HepG2 (cell line): Measurements from ENCODE around the gene DNM3. TPM values are rescaled to one million over a fixed set of nuclear protein-coding genes. Genes with fewer than 3 reads are reported as not detected.

Source experiments
- ATAC-seq: fragments of 200-7000 bp; cut with Tn5 transposase; 3 replicates; pipeline ENCODE4 v1.9.1; 2020; ENCODE audit warnings: mild to moderate bottlenecking, moderate library complexity
- BruUV-seq: library from RNA; stranded (reverse); fragments of 400-500 nt; replicated peaks from 2 replicates; lab custom pipeline; 2021; lab: Mats Ljungman, UMichigan
- CTCF ChIA-PET: fragments of 300-600 bp; formaldehyde crosslinking; extraction: SDS; loops from one replicate; lab custom pipeline; 2021; ENCODE audit warnings: low total read pairs, inconsistent platforms, low intra/inter-chr PET ratio; lab: Yijun Ruan, JAX
- POLR2A ChIA-PET: fragments of 350-600 bp; sonication (Branson Sonifier 250); formaldehyde crosslinking; loops from one replicate; lab custom pipeline; 2020; ENCODE audit warnings: antibody characterized with exemption, inconsistent platforms; lab: Yijun Ruan, JAX
- DNase-seq: peaks from one replicate; pipeline ENCODE4 v3.0.0-alpha.2; 2015; ENCODE audit warnings: low spot score
- FAIRE-seq: peaks from 3 replicates; lab custom pipeline; 2011; peaks lifted over from hg19 to GRCh38; lab: Jason Lieb, UNC
- H2AFZ ChIP-seq: one replicate; pipeline ENCODE4 v1.6.1; 2011; ENCODE audit warnings: low read length, inconsistent platforms
- H3K27ac ChIP-seq: fragments of 300-600 bp; 3 replicates; pipeline ENCODE4 v1.8.0; 2011; ENCODE audit warnings: mixed run types, mild to moderate bottlenecking, mixed read lengths, low read length, inconsistent platforms; ENCODE audit not compliant: insufficient read depth; ENCODE audit errors: extremely low read length
- H3K27me3 ChIP-seq, 2 experiments: fragments of 200-600 bp in 1 of 2; 2 replicates in 1 of 2; 3 replicates in 1 of 2; pipeline versions ENCODE4 v1.6.0 to v1.8.0; 2011; ENCODE audit warnings: low read length in 2 of 2, mild to moderate bottlenecking in 2 of 2, moderate library complexity in 2 of 2, inconsistent platforms in 1 of 2; ENCODE audit not compliant: insufficient read depth in 2 of 2, control insufficient read depth in 1 of 2
- H3K36me3 ChIP-seq, 2 experiments: fragments of 200-600 bp in 1 of 2; replicated peaks in 1 of 2; 2 replicates in 1 of 2; 3 replicates in 1 of 2; pipeline versions ENCODE4 v1.5.1 to v1.8.0; 2011; ENCODE audit warnings: low read length in 2 of 2, inconsistent platforms in 1 of 2; ENCODE audit not compliant: insufficient read depth in 2 of 2, control insufficient read depth in 1 of 2
- H3K4me1 ChIP-seq: 2 replicates; pipeline ENCODE4 v1.5.1; 2012; ENCODE audit warnings: low read length, inconsistent platforms; ENCODE audit not compliant: insufficient read depth
- H3K4me2 ChIP-seq: 2 replicates; pipeline ENCODE4 v1.6.0; 2011; ENCODE audit warnings: low read depth, low read length, inconsistent platforms
- H3K4me3 ChIP-seq, 3 experiments: fragments of 200-600 bp in 1 of 3; sonication (generic), shearing (Covaris generic) in 1 of 3; replicated peaks in 1 of 3; 2 replicates each; pipeline ENCODE4 v1.5.1; 2011 to 2016; ENCODE audit warnings: low read length in 3 of 3, inconsistent platforms in 2 of 3, low read depth in 2 of 3, mild to moderate bottlenecking in 2 of 3, control low read depth in 1 of 3, mixed read lengths in 1 of 3; ENCODE audit not compliant: insufficient read depth in 1 of 3
- H3K79me2 ChIP-seq: one replicate; pipeline ENCODE4 v1.6.1; 2011; ENCODE audit warnings: low read length, inconsistent platforms; ENCODE audit not compliant: insufficient read depth
- H3K9ac ChIP-seq: 2 replicates; pipeline ENCODE4 v1.6.0; 2011; ENCODE audit warnings: mild to moderate bottlenecking, low read depth, low read length, inconsistent platforms; ENCODE audit not compliant: insufficient read depth
- H3K9me3 ChIP-seq: 2 replicates; pipeline ENCODE4 v1.5.1; 2012; ENCODE audit warnings: mild to moderate bottlenecking, low read length
- H4K20me1 ChIP-seq: 2 replicates; pipeline ENCODE4 v1.6.0; 2011; ENCODE audit warnings: inconsistent platforms, mild to moderate bottlenecking, low read length, moderate library complexity; ENCODE audit not compliant: insufficient read depth
- FUBP1 ChIP-seq: sonication (generic); formaldehyde crosslinking; IDR thresholded peaks from 2 replicates; pipeline ENCODE4 v1.5.1; 2020; ENCODE audit warnings: missing genetic modification reagents, mild to moderate bottlenecking, borderline replicate concordance
- HIVEP1 ChIP-seq: sonication (generic); formaldehyde crosslinking; IDR thresholded peaks from 2 replicates; pipeline ENCODE4 v1.4.0; 2020; ENCODE audit warnings: mild to moderate bottlenecking, missing genetic modification reagents
- KAT8 ChIP-seq: IDR thresholded peaks from 2 replicates; pipeline ENCODE4 v1.6.1; 2016; ENCODE audit warnings: missing genetic modification reagents, missing compliant biosample characterization
- MATR3 ChIP-seq: sonication (generic); formaldehyde crosslinking; IDR thresholded peaks from 2 replicates; pipeline ENCODE4 v1.4.0; 2020; ENCODE audit warnings: missing genetic modification reagents
- NFE2L1 ChIP-seq: sonication (generic); formaldehyde crosslinking; IDR thresholded peaks from 2 replicates; pipeline ENCODE4 v1.4.0; 2020; ENCODE audit warnings: missing genetic modification reagents, mild to moderate bottlenecking, borderline replicate concordance
- PLRG1 ChIP-seq: fragments of 450-650 bp; conservative IDR thresholded peaks from 2 replicates; pipeline ENCODE4 v1.6.1; 2016
- SMC3 ChIP-seq: IDR thresholded peaks from 2 replicates; pipeline ENCODE4 v1.6.1; 2011; ENCODE audit warnings: low read length, improper control_type of control experiment
- TBX2 ChIP-seq: sonication (generic); formaldehyde crosslinking; IDR thresholded peaks from 2 replicates; pipeline ENCODE4 v1.5.0; 2020; ENCODE audit warnings: missing genetic modification reagents, mild to moderate bottlenecking, borderline replicate concordance
- ZBTB8A ChIP-seq: sonication (generic); formaldehyde crosslinking; IDR thresholded peaks from 2 replicates; pipeline ENCODE4 v1.4.0; 2020; ENCODE audit warnings: mild to moderate bottlenecking, low read depth, missing genetic modification reagents, borderline replicate concordance
- ZNF12 ChIP-seq: sonication (generic); formaldehyde crosslinking; IDR thresholded peaks from 2 replicates; pipeline ENCODE4 v1.5.0; 2020; ENCODE audit warnings: missing genetic modification reagents
- ZNF446 ChIP-seq: sonication (generic); formaldehyde crosslinking; IDR thresholded peaks from 2 replicates; pipeline ENCODE4 v1.5.0; 2020; ENCODE audit warnings: mild to moderate bottlenecking, missing genetic modification reagents
- ZNF660 ChIP-seq: sonication (generic); formaldehyde crosslinking; IDR thresholded peaks from 2 replicates; pipeline ENCODE4 v1.5.1; 2020; ENCODE audit warnings: mild to moderate bottlenecking, low read depth, missing genetic modification reagents, borderline replicate concordance
- ZXDC ChIP-seq: sonication (generic); formaldehyde crosslinking; IDR thresholded peaks from 2 replicates; pipeline ENCODE4 v1.5.0; 2020; ENCODE audit warnings: mild to moderate bottlenecking, missing genetic modification reagents
- WGBS: methylation state at CpG from one replicate; pipeline ENCODE4 v1.1.6; 2017; ENCODE audit warnings: low lambda C conversion rate; 5-methylcytosine and 5-hydroxymethylcytosine counted together
- in situ Hi-C: cut with HindIII; loops from 2 replicates; pipeline ENCODE4 v1.10.0; 2017; ENCODE audit warnings: low pct_unique_long_range_greater_than_20kb; ENCODE audit not compliant: extremely low pct_ligation_motif_present
- intact Hi-C: fragments of 100-400 bp; cut with micrococcal nuclease; formaldehyde crosslinking; loops from one replicate; pipeline ENCODE4 v1.10.0; 2022; ENCODE audit not compliant: unreplicated experiment
- polyA plus RNA-seq, 8 experiments: library from polyadenylated mRNA; depleted of rRNA in 3 of 8; stranded (reverse) in 7 of 8; unstranded in 1 of 8; fragments of >200 nt; fragmentation: Illumina TruSeq in 4 of 8; extraction: Trizol in 4 of 8; gene quantifications; 2 replicates each; pipeline versions ENCODE4 v1.2.1 to v1.2.3, GENCODE V29; 2011 to 2016; ENCODE audit warnings: low read depth in 4 of 8, missing spikeins in 1 of 8, mixed read lengths in 1 of 8; ENCODE audit not compliant: insufficient read depth in 1 of 8
- total RNA-seq, 5 experiments: library from RNA; depleted of rRNA; stranded (reverse); fragments of >200 nt; fragmentation: Illumina TruSeq; extraction: Trizol; gene quantifications; 2 replicates each; pipeline ENCODE4 v1.2.3, GENCODE V29; 2016; ENCODE audit warnings: low read depth in 1 of 5
- TF ChIP-seq, protein P1 (sequence below): fragments of 450-650 bp; IDR thresholded peaks from 2 replicates; pipeline ENCODE4 v1.6.1; 2017

Gene DNM3
- total and polyA plus RNA-seq, 2 of the 13 experiments (the other 11 are each of a cell fraction or from before 2014, with no cell fraction given), result 0.05 TPM; not detected in 1

- no peak for TF ChIP-seq ZXDC (CRISPR knock-in tag)
- no peak for TF ChIP-seq SMC3
- no peak for TF ChIP-seq MATR3 (CRISPR knock-in tag)
Observed at GRCh38 chr1:172090511-172090817, 249.2 kb downstream of the DNM3 start (continued).

DNA sequence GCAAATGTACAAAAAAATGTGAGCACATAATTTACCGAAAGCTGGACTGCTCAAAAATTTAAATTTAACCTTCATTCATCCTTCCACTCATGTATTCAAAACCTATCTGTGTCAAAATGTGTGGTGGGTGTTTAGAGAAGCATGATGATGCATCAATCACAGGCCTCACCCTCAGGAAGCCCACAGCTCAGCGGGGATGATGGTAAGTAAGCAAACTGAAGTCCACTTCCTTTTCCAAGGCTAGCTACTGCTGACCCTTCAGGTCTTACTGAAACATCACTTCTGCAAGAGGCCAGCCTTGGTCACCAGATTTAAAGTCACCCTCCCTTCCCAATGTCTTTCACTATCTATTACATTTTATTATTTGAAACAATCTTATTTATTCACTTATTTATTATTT lies 254.5 kb downstream of the DNM3 start:
- no peak for FAIRE-seq
- Histone ChIP-seq H3K27me3 (no peaks in the 10 kb centered on the region), H3K36me3 (no peaks in the 10 kb centered on the region), H3K9me3 (no peaks in the 10 kb centered on the region), H2AFZ (no peak overlapping the region), H3K4me3 (no peak overlapping the region), H3K4me2 (no peak overlapping the region), H4K20me1 (no peaks in the 10 kb centered on the region), H3K27ac (no peak overlapping the region), H3K4me1 (no peaks in the 10 kb centered on the region), H3K79me2 (no peaks in the 10 kb centered on the region), H3K9ac (no peak overlapping the region)
- no TSS peak for BruUV-seq
- intact Hi-C loops (no loop called here), in situ Hi-C loops (no loop called here)
- ChIA-PET POLR2A (no interaction called here), CTCF (no interaction called here)
- 0% methylated on average over 2 of the region's 2 CpGs for WGBS
- no peak for ATAC-seq
- DNase-seq, result no peak
- TF ChIP-seq NFE2L1 (CRISPR knock-in tag), result no peak
- TF ChIP-seq ZNF446 (CRISPR knock-in tag), result no peak
- no peak for TF ChIP-seq PLRG1
- TF ChIP-seq, protein P1, sequence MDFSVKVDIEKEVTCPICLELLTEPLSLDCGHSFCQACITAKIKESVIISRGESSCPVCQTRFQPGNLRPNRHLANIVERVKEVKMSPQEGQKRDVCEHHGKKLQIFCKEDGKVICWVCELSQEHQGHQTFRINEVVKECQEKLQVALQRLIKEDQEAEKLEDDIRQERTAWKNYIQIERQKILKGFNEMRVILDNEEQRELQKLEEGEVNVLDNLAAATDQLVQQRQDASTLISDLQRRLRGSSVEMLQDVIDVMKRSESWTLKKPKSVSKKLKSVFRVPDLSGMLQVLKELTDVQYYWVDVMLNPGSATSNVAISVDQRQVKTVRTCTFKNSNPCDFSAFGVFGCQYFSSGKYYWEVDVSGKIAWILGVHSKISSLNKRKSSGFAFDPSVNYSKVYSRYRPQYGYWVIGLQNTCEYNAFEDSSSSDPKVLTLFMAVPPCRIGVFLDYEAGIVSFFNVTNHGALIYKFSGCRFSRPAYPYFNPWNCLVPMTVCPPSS, result no peak
- no peak for TF ChIP-seq ZBTB8A (CRISPR knock-in tag)
- no peak for TF ChIP-seq HIVEP1 (CRISPR knock-in tag)
- TF ChIP-seq KAT8 (CRISPR knock-in tag), result no peak
- TF ChIP-seq FUBP1 (CRISPR knock-in tag), result no peak
- TF ChIP-seq TBX2 (CRISPR knock-in tag), result no peak
- TF ChIP-seq ZNF660 (CRISPR knock-in tag), result no peak
- TF ChIP-seq ZNF12 (CRISPR knock-in tag), result no peak
